Naive B cell (primary cell): Measurements from ENCODE around the gene DISC1. TPM values are rescaled to one million over a fixed set of nuclear protein-coding genes. Genes with fewer than 3 reads are reported as not detected.
A peak's percentile ranks its signal among the peaks of the same experiment; 100 is the strongest.
"Not testable (repeated sequence)": the region's sequence is repeated elsewhere in the genome, so short reads cannot be mapped to it uniquely, and the experiment has no call there.

ENCODE experiments used
- ATAC-seq, 2 donors: fragments of 150-1000 bp; cut with Tn5 transposase; 2 replicates each; pipeline ENCODE4 v1.10.0; 2021; ENCODE audit warnings: low read depth in 2 of 2, mild to moderate bottlenecking in 2 of 2, moderate library complexity in 2 of 2
- DNase-seq: peaks from one replicate; pipeline ENCODE4 v3.0.0; 2022
- H3K27ac Mint-ChIP-seq, 6 donors: one replicate each; pipeline ENCODE4 v1.8.0; 2020 to 2022; ENCODE audit warnings: mild to moderate bottlenecking in 6 of 6, mixed read lengths in 6 of 6, moderate library complexity in 5 of 6, inconsistent platforms in 2 of 6
- H3K27me3 Mint-ChIP-seq, 3 donors: one replicate each; pipeline ENCODE4 v1.8.0; 2021 to 2022; ENCODE audit warnings: mixed read lengths in 3 of 3, mild to moderate bottlenecking in 1 of 3
- H3K36me3 Mint-ChIP-seq, 2 donors: one replicate each; pipeline ENCODE4 v1.8.0; 2020 to 2022; ENCODE audit warnings: mixed read lengths in 2 of 2, inconsistent platforms in 1 of 2, mild to moderate bottlenecking in 1 of 2
- H3K4me1 Mint-ChIP-seq, 3 donors: one replicate each; pipeline ENCODE4 v1.8.0; 2020 to 2022; ENCODE audit warnings: mixed read lengths in 3 of 3, inconsistent platforms in 1 of 3, mild to moderate bottlenecking in 1 of 3, moderate library complexity in 1 of 3
- H3K4me3 Mint-ChIP-seq, 8 donors: one replicate each; pipeline ENCODE4 v1.8.0; 2020 to 2022; ENCODE audit warnings: mild to moderate bottlenecking in 8 of 8, mixed read lengths in 8 of 8, moderate library complexity in 8 of 8, inconsistent platforms in 2 of 8
- H3K9me3 Mint-ChIP-seq, 7 donors: one replicate each; pipeline ENCODE4 v1.8.0; 2020 to 2022; ENCODE audit warnings: mixed read lengths in 7 of 7, mild to moderate bottlenecking in 5 of 7, inconsistent platforms in 2 of 7, moderate library complexity in 1 of 7
- polyA plus RNA-seq, 6 donors: library from polyadenylated mRNA; unstranded; fragments of 300-500 nt; fragmentation: Illumina TruSeq; gene quantifications; one replicate each; pipeline ENCODE4 v1.2.3, GENCODE V29; 2021; ENCODE audit warnings: low read depth in 6 of 6

The DISC1 gene
- polyA plus RNA-seq, 6 donors from 2014 or later: 1.3 to 2.2 (median 2.1) TPM; not detected in 1

- DNase-seq (no peak), ATAC-seq (no peak)
- Mint-ChIP-seq H3K27me3 (no peaks in the 10 kb centered on the region), H3K27ac (no peak overlapping the region), H3K36me3 (peaks cover 32 to 33% of the 10 kb centered on the region in 2 donors), H3K9me3 (peaks cover 12 to 26% (median 16%) of the 10 kb centered on the region in 7 donors), H3K4me3 (no peak overlapping the region), H3K4me1 (peaks cover 0 to 3% (median 0%) of the 10 kb centered on the region in 3 donors)
Observed at GRCh38 chr1:231748760-231749415, 122.3 kb downstream of the DISC1 start.

- H3K27me3 Mint-ChIP-seq: no peaks in the 10 kb centered on the region
- H3K27ac Mint-ChIP-seq: peak overlapping the region in 1 of 6 donors; percentile 24
- ATAC-seq: no peak
- H3K4me3 Mint-ChIP-seq: no peak overlapping the region
- peaks cover 0 to 3% (median 0%) of the 10 kb centered on the region in 3 donors for H3K4me1 Mint-ChIP-seq
- peaks cover 42 to 47% of the 10 kb centered on the region in 2 donors for H3K36me3 Mint-ChIP-seq
- no peak for DNase-seq
- H3K9me3 Mint-ChIP-seq: peaks cover 15 to 33% (median 22%) of the 10 kb centered on the region in 7 donors
Observed at GRCh38 chr1:231750296-231750695, 123.7 kb downstream of the DISC1 start.

- peaks cover 15 to 33% (median 22%) of the 10 kb centered on the region in 7 donors for H3K9me3 Mint-ChIP-seq
- H3K27ac Mint-ChIP-seq: no peak overlapping the region
- ATAC-seq: no peak
- H3K4me1 Mint-ChIP-seq: peaks cover 0 to under 1% (median 0%) of the 10 kb centered on the region in 3 donors
- peaks cover 42 to 49% of the 10 kb centered on the region in 2 donors for H3K36me3 Mint-ChIP-seq
- H3K4me3 Mint-ChIP-seq: no peak overlapping the region
- no peak for DNase-seq
- H3K27me3 Mint-ChIP-seq: no peaks in the 10 kb centered on the region
Observed at GRCh38 chr1:231750818-231751362, 124.3 kb downstream of the DISC1 start.

- Mint-ChIP-seq H3K4me3 (no peak overlapping the region), H3K4me1 (no peaks in the 10 kb centered on the region), H3K9me3 (peaks cover 15 to 33% (median 22%) of the 10 kb centered on the region in 7 donors), H3K27ac (peak overlapping the region in 1 of 6 donors; percentile 41), H3K27me3 (no peaks in the 10 kb centered on the region), H3K36me3 (peaks cover 42 to 49% of the 10 kb centered on the region in 2 donors)
- no peak for DNase-seq
- ATAC-seq: no peak
Observed at GRCh38 chr1:231751415-231751814, 124.8 kb downstream of the DISC1 start.

GRCh38 chr1:231753313-231753712 is 126.7 kb downstream of the DISC1 start:
- ATAC-seq (no peak), DNase-seq (no peak)
- Mint-ChIP-seq H3K4me3 (peak overlapping the region in 1 of 8 donors; percentile 21), H3K36me3 (peaks cover 34 to 49% of the 10 kb centered on the region in 2 donors), H3K9me3 (peaks cover 10 to 33% (median 21%) of the 10 kb centered on the region in 7 donors), H3K27ac (peak overlapping the region in 1 of 6 donors; percentile 11), H3K27me3 (no peaks in the 10 kb centered on the region), H3K4me1 (peaks cover 0 to 6% (median 0%) of the 10 kb centered on the region in 3 donors)

- Mint-ChIP-seq H3K36me3 (peaks cover 28 to 31% of the 10 kb centered on the region in 2 donors), H3K27ac (no peak overlapping the region), H3K27me3 (no peaks in the 10 kb centered on the region), H3K9me3 (peaks cover 6 to 26% (median 16%) of the 10 kb centered on the region in 7 donors), H3K4me1 (peaks cover 0 to 7% (median 0%) of the 10 kb centered on the region in 3 donors), H3K4me3 (peak overlapping the region in 7 of 8 donors; percentile 40 to 84 (median 72))
- DNase-seq (no peak), ATAC-seq (peak; percentile 63 to 75)
Observed at GRCh38 chr1:231757101-231757404, 130.5 kb downstream of the DISC1 start.

- no peak for DNase-seq
- Mint-ChIP-seq H3K9me3 (peaks cover 4 to 19% (median 10%) of the 10 kb centered on the region in 7 donors), H3K4me3 (peak overlapping the region in 1 of 8 donors; percentile 36), H3K4me1 (peaks cover 0 to 7% (median 0%) of the 10 kb centered on the region in 3 donors), H3K27ac (peak overlapping the region in 1 of 6 donors; percentile 47), H3K27me3 (no peaks in the 10 kb centered on the region), H3K36me3 (peaks cover 21 to 24% of the 10 kb centered on the region in 2 donors)
- no peak for ATAC-seq
Observed at GRCh38 chr1:231757759-231758158, 131.2 kb downstream of the DISC1 start.

- H3K27ac Mint-ChIP-seq: peak overlapping the region in 1 of 6 donors; percentile 63
- peaks cover 0 to 7% (median 0%) of the 10 kb centered on the region in 3 donors for H3K4me1 Mint-ChIP-seq
- no peak overlapping the region for H3K4me3 Mint-ChIP-seq
- ATAC-seq: no peak
- H3K36me3 Mint-ChIP-seq: peaks cover 0 to 6% of the 10 kb centered on the region in 2 donors
- no peaks in the 10 kb centered on the region for H3K27me3 Mint-ChIP-seq
- no peak for DNase-seq
- no peaks in the 10 kb centered on the region for H3K9me3 Mint-ChIP-seq
Observed at GRCh38 chr1:231761252-231761651, 134.7 kb downstream of the DISC1 start.

GRCh38 chr1:231761747-231762541 is 135.4 kb downstream of the DISC1 start:
- no peak overlapping the region for H3K4me3 Mint-ChIP-seq
- peak overlapping the region in 1 of 6 donors; percentile 63 for H3K27ac Mint-ChIP-seq
- ATAC-seq: no peak
- DNase-seq: no peak
- no peaks in the 10 kb centered on the region for H3K27me3 Mint-ChIP-seq
- peaks cover 0 to 6% of the 10 kb centered on the region in 2 donors for H3K36me3 Mint-ChIP-seq
- no peaks in the 10 kb centered on the region for H3K9me3 Mint-ChIP-seq
- H3K4me1 Mint-ChIP-seq: peaks cover 0 to 7% (median 0%) of the 10 kb centered on the region in 3 donors

- Mint-ChIP-seq H3K36me3 (peaks cover 0 to 6% of the 10 kb centered on the region in 2 donors), H3K4me3 (no peak overlapping the region), H3K4me1 (peaks cover 0 to 1% (median 0%) of the 10 kb centered on the region in 3 donors), H3K27me3 (no peaks in the 10 kb centered on the region), H3K9me3 (no peaks in the 10 kb centered on the region), H3K27ac (peak overlapping the region in 1 of 6 donors; percentile 6)
- ATAC-seq (no peak), DNase-seq (no peak)
Observed at GRCh38 chr1:231763456-231763855, 136.9 kb downstream of the DISC1 start.

- H3K27ac Mint-ChIP-seq, DNase-seq, H3K27me3 Mint-ChIP-seq, H3K9me3 Mint-ChIP-seq, H3K4me3 Mint-ChIP-seq, H3K4me1 Mint-ChIP-seq, ATAC-seq, H3K36me3 Mint-ChIP-seq: not testable (repeated sequence)
Observed at GRCh38 chr1:231765825-231766224, 139.2 kb downstream of the DISC1 start.

GRCh38 chr1:231767471-231767870 is 140.9 kb downstream of the DISC1 start:
- no peaks in the 10 kb centered on the region for H3K4me1 Mint-ChIP-seq
- DNase-seq: no peak
- no peaks in the 10 kb centered on the region for H3K9me3 Mint-ChIP-seq
- H3K36me3 Mint-ChIP-seq: peaks cover 0 to 9% of the 10 kb centered on the region in 2 donors
- H3K27ac Mint-ChIP-seq: no peak overlapping the region
- ATAC-seq: no peak
- no peak overlapping the region for H3K4me3 Mint-ChIP-seq
- no peaks in the 10 kb centered on the region for H3K27me3 Mint-ChIP-seq

- ATAC-seq (no peak), DNase-seq (no peak)
- Mint-ChIP-seq H3K4me1 (no peaks in the 10 kb centered on the region), H3K9me3 (no peaks in the 10 kb centered on the region), H3K36me3 (peaks cover 0 to 13% of the 10 kb centered on the region in 2 donors), H3K4me3 (no peak overlapping the region), H3K27me3 (no peaks in the 10 kb centered on the region), H3K27ac (no peak overlapping the region)
Observed at GRCh38 chr1:231768416-231768815, 141.8 kb downstream of the DISC1 start.
